Stimulated activated CD4-positive, alpha-beta T cell treated with anti-CD3 and anti-CD28 coated beads, Interleukin-4, amount 100 ng/mL, for 4 hours (primary cell): Measurements from ENCODE around the gene SOX4.

Source experiments
- DNase-seq, 2 experiments: peaks; one replicate each; pipeline ENCODE4 v3.0.0-alpha.2; 2020

The SOX4 gene

DNA sequence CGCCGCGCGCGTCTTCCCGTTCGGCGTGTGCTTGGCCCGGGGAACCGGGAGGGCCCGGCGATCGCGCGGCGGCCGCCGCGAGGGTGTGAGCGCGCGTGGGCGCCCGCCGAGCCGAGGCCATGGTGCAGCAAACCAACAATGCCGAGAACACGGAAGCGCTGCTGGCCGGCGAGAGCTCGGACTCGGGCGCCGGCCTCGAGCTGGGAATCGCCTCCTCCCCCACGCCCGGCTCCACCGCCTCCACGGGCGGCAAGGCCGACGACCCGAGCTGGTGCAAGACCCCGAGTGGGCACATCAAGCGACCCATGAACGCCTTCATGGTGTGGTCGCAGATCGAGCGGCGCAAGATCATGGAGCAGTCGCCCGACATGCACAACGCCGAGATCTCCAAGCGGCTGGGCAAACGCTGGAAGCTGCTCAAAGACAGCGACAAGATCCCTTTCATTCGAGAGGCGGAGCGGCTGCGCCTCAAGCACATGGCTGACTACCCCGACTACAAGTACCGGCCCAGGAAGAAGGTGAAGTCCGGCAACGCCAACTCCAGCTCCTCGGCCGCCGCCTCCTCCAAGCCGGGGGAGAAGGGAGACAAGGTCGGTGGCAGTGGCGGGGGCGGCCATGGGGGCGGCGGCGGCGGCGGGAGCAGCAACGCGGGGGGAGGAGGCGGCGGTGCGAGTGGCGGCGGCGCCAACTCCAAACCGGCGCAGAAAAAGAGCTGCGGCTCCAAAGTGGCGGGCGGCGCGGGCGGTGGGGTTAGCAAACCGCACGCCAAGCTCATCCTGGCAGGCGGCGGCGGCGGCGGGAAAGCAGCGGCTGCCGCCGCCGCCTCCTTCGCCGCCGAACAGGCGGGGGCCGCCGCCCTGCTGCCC lies 1.1 kb downstream of the SOX4 start:
- DNase-seq, result peak; percentile 29 to 31

DNA sequence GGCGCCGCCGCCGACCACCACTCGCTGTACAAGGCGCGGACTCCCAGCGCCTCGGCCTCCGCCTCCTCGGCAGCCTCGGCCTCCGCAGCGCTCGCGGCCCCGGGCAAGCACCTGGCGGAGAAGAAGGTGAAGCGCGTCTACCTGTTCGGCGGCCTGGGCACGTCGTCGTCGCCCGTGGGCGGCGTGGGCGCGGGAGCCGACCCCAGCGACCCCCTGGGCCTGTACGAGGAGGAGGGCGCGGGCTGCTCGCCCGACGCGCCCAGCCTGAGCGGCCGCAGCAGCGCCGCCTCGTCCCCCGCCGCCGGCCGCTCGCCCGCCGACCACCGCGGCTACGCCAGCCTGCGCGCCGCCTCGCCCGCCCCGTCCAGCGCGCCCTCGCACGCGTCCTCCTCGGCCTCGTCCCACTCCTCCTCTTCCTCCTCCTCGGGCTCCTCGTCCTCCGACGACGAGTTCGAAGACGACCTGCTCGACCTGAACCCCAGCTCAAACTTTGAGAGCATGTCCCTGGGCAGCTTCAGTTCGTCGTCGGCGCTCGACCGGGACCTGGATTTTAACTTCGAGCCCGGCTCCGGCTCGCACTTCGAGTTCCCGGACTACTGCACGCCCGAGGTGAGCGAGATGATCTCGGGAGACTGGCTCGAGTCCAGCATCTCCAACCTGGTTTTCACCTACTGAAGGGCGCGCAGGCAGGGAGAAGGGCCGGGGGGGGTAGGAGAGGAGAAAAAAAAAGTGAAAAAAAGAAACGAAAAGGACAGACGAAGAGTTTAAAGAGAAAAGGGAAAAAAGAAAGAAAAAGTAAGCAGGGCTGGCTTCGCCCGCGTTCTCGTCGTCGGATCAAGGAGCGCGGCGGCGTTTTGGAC lies 2.0 kb downstream of the SOX4 start:
- DNase-seq, result peak in 1 of 2 experiments; percentile 13

DNA sequence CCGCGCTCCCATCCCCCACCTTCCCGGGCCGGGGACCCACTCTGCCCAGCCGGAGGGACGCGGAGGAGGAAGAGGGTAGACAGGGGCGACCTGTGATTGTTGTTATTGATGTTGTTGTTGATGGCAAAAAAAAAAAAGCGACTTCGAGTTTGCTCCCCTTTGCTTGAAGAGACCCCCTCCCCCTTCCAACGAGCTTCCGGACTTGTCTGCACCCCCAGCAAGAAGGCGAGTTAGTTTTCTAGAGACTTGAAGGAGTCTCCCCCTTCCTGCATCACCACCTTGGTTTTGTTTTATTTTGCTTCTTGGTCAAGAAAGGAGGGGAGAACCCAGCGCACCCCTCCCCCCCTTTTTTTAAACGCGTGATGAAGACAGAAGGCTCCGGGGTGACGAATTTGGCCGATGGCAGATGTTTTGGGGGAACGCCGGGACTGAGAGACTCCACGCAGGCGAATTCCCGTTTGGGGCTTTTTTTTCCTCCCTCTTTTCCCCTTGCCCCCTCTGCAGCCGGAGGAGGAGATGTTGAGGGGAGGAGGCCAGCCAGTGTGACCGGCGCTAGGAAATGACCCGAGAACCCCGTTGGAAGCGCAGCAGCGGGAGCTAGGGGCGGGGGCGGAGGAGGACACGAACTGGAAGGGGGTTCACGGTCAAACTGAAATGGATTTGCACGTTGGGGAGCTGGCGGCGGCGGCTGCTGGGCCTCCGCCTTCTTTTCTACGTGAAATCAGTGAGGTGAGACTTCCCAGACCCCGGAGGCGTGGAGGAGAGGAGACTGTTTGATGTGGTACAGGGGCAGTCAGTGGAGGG lies 2.8 kb downstream of the SOX4 start:
- DNase-seq, result no peak

DNA sequence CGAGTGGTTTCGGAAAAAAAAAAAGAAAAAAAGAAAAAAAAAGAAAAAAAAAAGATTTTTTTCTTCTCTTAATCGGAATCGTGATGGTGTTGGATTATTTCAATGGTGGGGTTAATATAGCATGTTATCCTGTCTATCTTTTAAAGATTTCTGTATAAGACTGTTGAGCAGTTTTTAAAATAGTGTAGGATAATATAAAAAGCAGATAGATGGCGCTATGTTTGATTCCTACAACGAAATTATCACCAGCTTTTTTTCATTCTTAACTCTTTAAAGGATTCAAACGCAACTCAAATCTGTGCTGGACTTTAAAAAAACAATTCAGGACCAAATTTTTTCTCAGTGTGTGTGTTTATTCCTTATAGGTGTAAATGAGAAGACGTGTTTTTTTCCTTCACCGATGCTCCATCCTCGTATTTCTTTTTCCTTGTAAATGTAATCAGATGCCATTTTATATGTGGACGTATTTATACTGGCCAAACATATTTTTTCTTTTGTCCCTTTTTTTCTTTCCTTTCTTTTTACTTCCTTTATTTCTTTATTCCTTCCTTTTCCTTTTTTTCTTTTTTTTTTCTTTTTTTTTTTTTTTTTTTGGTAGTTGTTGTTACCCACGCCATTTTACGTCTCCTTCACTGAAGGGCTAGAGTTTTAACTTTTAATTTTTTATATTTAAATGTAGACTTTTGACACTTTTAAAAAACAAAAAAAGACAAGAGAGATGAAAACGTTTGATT lies 3.6 kb downstream of the SOX4 start:
- DNase-seq, result no peak

DNA sequence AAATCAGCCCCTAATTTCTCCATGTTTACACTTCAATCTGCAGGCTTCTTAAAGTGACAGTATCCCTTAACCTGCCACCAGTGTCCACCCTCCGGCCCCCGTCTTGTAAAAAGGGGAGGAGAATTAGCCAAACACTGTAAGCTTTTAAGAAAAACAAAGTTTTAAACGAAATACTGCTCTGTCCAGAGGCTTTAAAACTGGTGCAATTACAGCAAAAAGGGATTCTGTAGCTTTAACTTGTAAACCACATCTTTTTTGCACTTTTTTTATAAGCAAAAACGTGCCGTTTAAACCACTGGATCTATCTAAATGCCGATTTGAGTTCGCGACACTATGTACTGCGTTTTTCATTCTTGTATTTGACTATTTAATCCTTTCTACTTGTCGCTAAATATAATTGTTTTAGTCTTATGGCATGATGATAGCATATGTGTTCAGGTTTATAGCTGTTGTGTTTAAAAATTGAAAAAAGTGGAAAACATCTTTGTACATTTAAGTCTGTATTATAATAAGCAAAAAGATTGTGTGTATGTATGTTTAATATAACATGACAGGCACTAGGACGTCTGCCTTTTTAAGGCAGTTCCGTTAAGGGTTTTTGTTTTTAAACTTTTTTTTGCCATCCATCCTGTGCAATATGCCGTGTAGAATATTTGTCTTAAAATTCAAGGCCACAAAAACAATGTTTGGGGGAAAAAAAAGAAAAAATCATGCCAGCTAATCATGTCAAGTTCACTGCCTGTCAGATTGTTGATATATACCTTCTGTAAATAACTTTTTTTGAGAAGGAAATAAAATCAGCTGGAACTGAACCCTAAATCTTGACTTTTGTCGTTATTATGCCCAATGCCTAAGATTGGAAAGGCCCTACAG lies 4.5 kb downstream of the SOX4 start:
- DNase-seq, result no peak

DNA sequence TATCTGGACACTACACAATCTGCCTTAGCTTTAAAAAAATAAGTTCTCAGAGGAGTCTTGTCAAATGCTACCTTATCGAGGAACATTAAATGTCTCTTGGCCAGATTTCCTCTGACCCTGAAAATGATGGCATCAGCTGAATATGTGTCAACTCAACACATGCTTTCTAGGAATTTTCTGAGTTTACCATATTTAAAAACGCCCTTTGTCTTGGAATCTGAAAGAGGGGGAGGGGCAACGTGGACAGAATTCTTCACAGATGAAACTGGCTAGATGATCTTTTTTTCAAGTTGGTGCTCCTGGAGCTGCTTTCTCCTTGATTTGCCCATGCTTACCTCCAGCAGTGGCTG lies 5.1 kb downstream of the SOX4 start:
- DNase-seq, result no peak

DNA sequence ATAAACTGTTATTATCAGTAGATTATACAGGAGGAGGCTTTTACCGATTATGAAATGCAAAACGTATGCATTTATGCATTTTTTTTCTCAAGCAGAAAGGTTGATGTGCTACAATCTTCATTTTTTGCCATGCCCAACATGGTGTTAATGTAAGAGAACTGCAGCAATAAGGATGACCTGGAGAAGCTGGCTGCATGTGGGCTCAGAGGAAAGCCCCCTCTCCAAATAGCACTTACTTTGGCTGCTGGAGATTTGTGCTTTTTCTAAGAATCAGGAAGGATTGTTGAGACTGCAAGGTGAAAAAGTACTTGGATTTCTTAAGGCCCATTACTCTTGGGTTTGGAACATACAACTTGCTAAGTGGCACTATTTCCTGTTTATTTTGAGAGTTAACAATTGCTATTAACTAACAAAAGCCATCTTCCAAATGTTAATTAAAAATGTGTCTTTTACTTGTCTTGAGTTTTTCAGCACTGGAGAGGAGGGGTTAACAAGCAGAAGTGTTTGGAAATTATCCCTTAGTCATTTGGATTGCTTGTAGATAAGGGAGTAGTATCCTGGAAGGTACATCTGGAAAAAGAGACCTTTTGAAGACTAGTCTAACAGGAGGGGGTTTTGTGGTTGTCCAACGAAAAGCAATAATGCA lies 5.6 kb downstream of the SOX4 start:
- DNase-seq, result no peak

DNA sequence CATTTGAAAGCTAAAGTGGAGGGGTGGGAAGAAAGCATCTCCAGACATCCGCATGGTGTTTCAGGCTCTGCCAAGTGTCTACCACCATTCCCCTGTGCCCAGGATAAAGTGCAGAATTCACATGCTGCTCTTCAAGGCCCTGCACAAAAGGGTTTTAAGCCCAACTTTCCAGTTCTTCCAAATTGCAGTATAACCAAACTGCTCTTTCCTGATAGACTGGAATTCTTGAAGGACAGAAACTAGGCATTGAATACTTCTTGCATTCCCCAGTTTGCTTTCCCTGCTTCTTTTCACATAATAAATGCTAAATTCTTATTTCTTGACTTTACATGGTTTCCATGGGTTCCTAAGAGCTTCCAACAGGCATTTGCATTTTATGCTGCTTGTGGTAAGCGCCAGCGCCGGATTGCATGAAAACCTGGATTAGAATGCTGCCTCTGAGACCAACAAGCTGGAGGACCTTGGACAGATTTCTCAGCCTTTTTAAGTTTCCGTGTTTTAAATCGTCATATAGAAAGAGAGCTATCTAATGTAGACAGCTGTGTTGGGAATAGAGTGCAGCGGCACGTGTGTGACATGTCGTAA lies 7.9 kb downstream of the SOX4 start:
- no peak for DNase-seq

DNA sequence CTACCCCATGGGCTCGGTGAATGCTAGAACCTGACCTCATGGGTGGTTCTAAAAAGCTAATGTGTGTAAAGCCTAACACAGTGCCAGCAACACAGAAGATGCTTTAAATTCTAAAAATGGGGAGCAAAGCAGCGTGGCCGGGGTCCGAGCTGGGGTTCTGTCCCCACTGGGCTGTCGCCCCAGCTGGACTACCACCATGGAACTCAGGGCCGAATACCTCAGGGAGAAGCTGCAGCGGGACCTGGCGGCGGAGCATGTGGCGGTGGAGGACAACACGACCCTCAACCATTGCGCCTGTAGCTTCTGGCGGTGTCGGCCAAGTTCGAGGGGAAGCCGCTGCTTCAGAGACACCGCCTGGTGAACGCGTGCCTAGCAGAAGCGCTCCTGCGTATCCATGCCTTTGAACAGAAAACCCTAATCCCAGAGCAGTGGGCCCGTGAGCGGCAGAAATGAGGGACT lies 8.4 kb downstream of the SOX4 start:
- DNase-seq, result no peak

DNA sequence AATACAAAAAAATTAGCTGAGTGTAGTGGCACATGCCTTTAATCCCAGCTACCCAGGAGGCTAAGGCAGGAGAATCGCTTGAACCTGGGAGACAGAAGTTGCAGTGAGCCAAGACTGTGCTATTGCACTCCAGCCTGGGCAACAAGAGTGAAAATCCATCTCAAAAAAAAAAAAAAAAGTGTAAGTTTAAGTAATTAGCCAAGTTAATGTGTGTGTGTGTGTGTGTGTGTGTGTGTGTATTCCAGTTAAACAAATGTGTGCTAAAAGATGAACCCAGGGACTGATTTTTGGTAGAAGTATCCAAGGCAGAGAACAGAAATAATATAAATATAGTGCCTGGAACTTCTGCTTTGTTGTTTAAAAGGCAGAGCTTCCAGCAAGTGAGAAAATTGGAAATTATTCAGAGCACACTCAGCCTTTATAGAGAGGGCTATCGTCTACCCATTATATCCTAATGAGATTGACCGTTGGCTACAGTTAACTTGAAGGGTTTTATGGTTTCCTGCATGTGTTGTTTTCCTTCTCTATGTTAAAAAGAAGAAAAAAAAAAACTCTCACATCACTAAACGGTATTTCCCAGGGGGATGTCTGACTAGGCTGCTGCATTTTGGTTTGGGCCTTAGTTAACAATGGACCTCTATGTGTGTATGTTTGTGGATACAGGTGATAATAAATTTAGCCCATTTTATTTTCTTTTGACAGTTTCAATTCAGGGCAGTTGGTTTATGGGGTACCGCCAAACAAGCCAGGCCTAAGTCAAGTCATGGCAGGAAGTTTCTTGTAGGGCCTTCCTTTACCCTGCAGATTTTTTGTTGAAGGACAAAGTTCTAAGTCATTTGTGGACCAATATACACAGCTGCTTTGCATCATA lies 9.8 kb downstream of the SOX4 start:
- DNase-seq, result no peak

DNA sequence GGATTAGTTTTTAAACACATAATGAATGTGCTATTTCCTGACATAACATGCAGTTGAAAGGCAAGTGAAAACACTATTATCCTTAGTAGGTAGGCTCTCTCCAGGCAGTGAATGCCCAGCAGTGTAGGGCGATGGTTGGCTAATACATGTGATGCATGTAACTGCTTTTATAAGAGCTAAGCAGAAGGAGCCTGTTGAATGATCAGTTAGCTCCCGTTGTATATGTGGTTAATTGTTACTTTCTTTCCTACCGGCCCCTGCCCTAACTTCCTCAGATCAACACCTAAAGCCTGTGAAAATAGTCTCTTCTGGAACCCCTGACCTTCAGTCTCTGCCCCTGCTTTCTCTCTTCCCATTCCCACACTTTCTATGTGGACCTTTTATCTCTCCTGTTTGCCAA lies 10.5 kb downstream of the SOX4 start:
- no peak for DNase-seq

DNA sequence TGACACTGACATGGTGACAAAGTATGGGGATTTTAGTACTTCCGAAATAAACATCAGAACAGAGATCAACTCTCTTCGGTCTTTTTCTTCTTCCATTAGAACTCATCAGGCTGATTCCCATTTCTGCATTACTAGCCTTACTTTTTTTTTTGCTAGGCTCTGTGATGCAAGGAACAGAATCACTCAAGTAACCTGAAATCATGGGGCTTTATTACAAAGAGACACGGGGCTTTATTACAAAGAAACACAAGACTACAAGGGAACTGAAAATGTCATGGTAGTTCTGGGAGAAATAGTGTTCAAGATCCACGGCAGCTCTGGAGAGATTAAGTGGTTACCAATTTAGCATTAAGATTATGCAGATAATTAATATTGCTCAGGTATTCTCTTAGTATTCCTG lies 11.6 kb downstream of the SOX4 start:
- DNase-seq, result no peak

DNA sequence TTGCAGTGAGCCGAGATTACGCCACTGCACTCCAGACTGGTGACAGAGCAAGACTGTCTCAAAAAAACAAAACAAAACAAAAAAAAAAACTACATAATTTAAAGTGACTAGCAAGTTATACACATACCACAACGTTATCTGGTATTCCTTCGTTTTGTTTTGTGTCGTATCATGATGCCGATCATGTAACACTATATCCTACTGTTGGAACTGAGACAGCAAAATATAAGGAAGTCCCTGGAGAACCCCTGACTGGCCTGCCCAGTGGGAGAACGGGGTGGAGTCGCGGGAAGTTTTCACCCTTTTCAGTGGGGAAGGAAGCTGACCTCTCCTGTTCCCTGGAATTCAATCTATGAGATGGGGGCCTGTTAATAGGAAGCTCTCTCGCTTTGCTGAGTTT lies 15.1 kb downstream of the SOX4 start:
- no peak for DNase-seq

DNA sequence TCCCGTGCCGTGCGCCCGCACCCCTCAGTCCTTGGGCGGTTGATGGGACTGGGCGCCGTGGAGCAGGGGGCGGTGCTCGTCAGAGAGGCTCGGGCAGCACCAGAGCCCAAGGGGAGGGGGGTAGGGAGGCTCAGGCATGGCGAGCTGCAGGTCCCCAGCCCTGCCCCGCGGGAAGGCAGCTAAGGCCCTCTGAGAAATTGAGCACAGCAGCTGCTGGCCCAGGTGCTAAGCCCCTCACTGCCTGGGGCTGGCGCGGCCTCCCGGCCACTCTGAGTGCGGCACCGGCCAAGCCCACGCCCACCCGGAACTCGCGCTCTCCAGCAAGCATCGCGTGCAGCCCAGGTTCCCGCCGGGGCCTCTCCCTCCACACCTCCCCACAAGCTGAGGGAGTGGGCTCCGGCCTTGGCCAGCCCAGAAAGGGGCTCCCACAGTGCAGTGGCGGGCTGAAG lies 16.4 kb downstream of the SOX4 start:
- no peak for DNase-seq

DNA sequence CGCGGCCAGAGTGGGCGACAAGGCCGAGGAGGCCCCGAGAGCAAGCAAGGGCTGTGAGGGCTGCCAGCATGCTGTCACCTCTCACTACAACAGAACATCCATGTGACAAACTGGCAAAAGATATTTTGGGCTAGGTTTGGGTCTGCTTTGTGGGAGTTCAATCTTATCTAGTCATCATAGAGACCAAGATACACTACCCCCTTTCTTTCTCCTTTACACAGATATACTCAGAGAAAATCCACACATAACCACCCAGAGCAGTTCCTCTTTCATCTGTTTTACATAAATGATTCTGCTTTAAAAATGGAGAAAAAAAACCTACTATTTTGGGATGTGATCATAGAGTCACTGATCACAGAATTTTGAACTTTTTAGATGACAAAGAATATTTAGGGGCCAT lies 16.8 kb downstream of the SOX4 start:
- DNase-seq, result no peak

DNA sequence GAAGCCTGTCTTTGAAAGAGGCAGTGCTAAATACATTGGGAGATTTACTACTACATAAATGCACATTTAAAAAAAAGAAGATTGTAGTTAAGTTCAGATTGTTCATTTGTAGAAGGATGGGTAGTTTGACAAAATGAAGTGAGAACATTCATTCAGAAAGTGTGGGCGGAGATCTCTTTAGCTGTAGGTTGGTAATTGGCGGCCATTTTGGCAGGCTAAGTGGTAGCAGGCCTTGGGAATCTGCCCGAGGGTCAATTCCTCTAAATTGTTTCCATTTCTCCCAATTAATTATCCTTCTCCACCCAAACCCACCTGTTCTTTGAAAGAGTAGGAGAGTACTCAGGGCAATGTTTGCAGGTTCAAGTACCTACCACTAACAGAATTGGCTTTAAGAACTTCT lies 17.9 kb downstream of the SOX4 start:
- DNase-seq, result no peak

DNA sequence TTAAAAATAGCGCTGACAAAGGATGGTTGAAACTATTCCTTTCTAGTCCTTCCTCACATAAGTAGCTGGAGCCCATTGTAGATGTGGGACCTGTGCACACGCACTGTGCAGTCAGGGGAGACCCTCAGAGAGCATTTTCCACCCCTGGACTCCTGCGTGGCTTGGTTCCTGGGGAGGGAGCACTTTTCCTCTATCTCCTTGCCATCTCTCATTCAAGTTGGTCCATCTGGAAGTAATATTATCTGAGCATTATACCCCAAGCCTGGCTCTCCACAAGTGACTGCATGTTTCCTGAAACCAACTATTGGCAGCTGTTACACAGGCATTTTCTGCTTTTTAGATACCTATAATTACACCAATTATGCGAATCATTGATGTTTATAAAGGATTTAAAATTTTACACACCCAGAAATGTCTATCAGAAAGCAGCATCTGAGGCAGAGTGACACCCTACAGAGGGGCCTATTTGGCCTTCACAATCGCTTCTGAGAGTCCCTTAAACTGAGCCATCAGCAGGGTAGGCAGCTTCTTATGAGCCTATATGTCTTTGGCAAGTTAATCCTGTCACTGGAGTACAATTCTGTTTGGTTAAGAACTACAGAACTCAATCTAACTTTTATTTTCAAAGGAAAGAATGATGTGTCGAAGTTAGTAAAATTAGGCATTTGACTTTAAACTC lies 18.7 kb downstream of the SOX4 start:
- DNase-seq, result no peak

DNA sequence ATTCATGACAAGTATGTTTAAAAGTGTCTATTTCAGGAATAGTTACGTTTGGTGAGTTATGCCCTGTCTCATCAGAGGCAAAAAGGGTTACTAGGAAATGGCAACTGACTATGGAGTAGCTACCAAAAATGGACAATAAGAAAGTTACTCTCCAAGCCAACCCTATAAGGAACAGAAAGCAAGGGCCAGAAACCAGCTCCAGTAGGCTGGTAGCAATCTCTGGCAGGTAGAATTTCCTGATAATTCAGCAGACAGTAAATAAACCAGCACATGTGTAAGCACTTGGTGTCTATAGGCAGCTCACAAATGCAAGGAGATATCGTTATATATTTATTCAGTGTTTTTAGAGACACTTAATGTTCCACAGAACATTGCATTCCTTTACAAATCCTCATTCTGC lies 20.3 kb downstream of the SOX4 start:
- no peak for DNase-seq

DNA sequence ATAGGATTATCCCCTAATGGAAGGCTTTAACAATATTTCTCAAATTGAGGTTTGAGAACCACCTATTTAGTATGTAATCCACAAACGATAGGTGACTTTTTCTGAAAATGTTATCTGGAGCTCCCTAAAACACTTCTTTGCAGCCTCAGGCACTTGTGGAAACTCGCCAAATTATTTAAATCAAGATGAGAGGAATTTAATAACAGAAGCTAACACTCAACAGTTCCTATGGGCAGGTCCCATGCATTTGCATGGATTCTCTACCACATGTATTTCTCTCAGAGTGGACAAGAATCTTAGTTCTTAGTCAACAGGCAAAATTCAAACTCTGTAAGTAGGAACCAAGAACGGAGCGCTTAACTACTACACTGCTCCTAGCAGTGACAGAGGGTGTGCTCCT lies 20.7 kb downstream of the SOX4 start:
- DNase-seq, result no peak
